Measurements from ENCODE around the gene DLGAP1.
"Not testable (repeated sequence)": the region's sequence is repeated elsewhere in the genome, so short reads cannot be mapped to it uniquely, and the experiment has no call there.

Gene DLGAP1

GRCh38 chr18:3583873-3584247, 871.2 kb downstream of the DLGAP1 start:
- no peak for DNase-seq (ENCODE audit: low spot score)

GRCh38 chr18:3583106-3583872, 871.8 kb downstream of the DLGAP1 start:
- not testable (repeated sequence) for DNase-seq (ENCODE audit: low spot score)

GRCh38 chr18:3581890-3582289, 873.2 kb downstream of the DLGAP1 start:
- no peak for DNase-seq (ENCODE audit: low spot score)

- DNase-seq (ENCODE audit: low spot score) = not testable (repeated sequence)
Measured at GRCh38 chr18:3580523-3581025, 874.5 kb downstream of the DLGAP1 start.

- DNase-seq (ENCODE audit: low spot score) = no peak
Measured at GRCh38 chr18:3579701-3580100, 875.4 kb downstream of the DLGAP1 start.

- no peak for DNase-seq (ENCODE audit: low spot score)
Measured at GRCh38 chr18:3578621-3579020, 876.5 kb downstream of the DLGAP1 start.

GRCh38 chr18:3577281-3577855, 877.7 kb downstream of the DLGAP1 start:
- DNase-seq (ENCODE audit: low spot score) = no peak

- no peak for DNase-seq (ENCODE audit: low spot score)
Measured at GRCh38 chr18:3572761-3573160, 882.3 kb downstream of the DLGAP1 start.

GRCh38 chr18:3566851-3567250, 888.3 kb downstream of the DLGAP1 start:
- no peak for DNase-seq (ENCODE audit: low spot score)

GRCh38 chr18:3560755-3561154, 894.4 kb downstream of the DLGAP1 start:
- no peak for DNase-seq (ENCODE audit: low spot score)

GRCh38 chr18:3554811-3555427, 900.2 kb downstream of the DLGAP1 start:
- DNase-seq (ENCODE audit: low spot score) = no peak

- no peak for DNase-seq (ENCODE audit: low spot score)
Measured at GRCh38 chr18:3554091-3554601, 901.0 kb downstream of the DLGAP1 start.

- DNase-seq (ENCODE audit: low spot score) = no peak
Measured at GRCh38 chr18:3552305-3552704, 902.8 kb downstream of the DLGAP1 start.

- DNase-seq (ENCODE audit: low spot score) = no peak
Measured at GRCh38 chr18:3547891-3548615, 907.1 kb downstream of the DLGAP1 start.

GRCh38 chr18:3546106-3546505, 909.0 kb downstream of the DLGAP1 start:
- DNase-seq (ENCODE audit: low spot score) = no peak

- no peak for DNase-seq (ENCODE audit: low spot score)
Measured at GRCh38 chr18:3544537-3544936, 910.6 kb downstream of the DLGAP1 start.

- DNase-seq (ENCODE audit: low spot score) = no peak
Measured at GRCh38 chr18:3541549-3542386, 913.3 kb downstream of the DLGAP1 start.

GRCh38 chr18:3540805-3541548, 914.1 kb downstream of the DLGAP1 start:
- no peak for DNase-seq (ENCODE audit: low spot score)

- DNase-seq (ENCODE audit: low spot score) = no peak
Measured at GRCh38 chr18:3538954-3539617, 916.0 kb downstream of the DLGAP1 start.

GRCh38 chr18:3538456-3538855, 916.7 kb downstream of the DLGAP1 start:
- DNase-seq (ENCODE audit: low spot score) = no peak

Data from left forelimb (tissue), 1 donor.